Testis (tissue), 3 donors: ENCODE data around the gene FOXC2. TPM values are rescaled to one million over a fixed set of nuclear protein-coding genes. Genes with fewer than 3 reads are reported as not detected.

ENCODE experiments used
- DNase-seq: peaks from one replicate; pipeline ENCODE4 v3.0.0-alpha.2; 2019
- H3K27ac ChIP-seq, 2 donors: fragments of 200-600 bp; sonication (generic); one replicate each; pipeline ENCODE4 v1.5.1; 2019
- H3K27me3 ChIP-seq: fragments of 200-600 bp; sonication (generic); one replicate; pipeline ENCODE4 v1.5.1; 2019
- H3K36me3 ChIP-seq: fragments of 200-600 bp; sonication (generic); one replicate; pipeline ENCODE4 v1.5.1; 2017; ENCODE audit warnings: low read depth; ENCODE audit errors: missing control alignments
- H3K4me1 ChIP-seq: fragments of 200-600 bp; sonication (generic); one replicate; pipeline ENCODE4 v1.5.1; 2019
- H3K4me3 ChIP-seq, 2 donors: fragments of 200-600 bp; sonication (generic); one replicate each; pipeline ENCODE4 v1.5.1; 2017 to 2019
- H3K9me3 ChIP-seq: fragments of 200-600 bp; sonication (generic); one replicate; pipeline ENCODE4 v1.5.1; 2017
- CTCF ChIP-seq, 3 experiments: fragments of 450-650 bp in 2 of 3; fragments of 200-600 bp in 1 of 3; sonication (generic) in 1 of 3; IDR thresholded peaks; one replicate each; pipeline ENCODE4 v1.5.1; 2016 to 2019; ENCODE audit warnings: antibody characterized with exemption in 3 of 3, mild to moderate bottlenecking in 2 of 3, moderate library complexity in 1 of 3
- POLR2A ChIP-seq: fragments of 450-650 bp; IDR thresholded peaks from one replicate; pipeline ENCODE4 v1.6.1; 2017; ENCODE audit warnings: antibody characterized with exemption, mild to moderate bottlenecking, moderate library complexity
- WGBS, 2 donors: methylation state at CpG; one replicate each; pipeline ENCODE4 v1.1.5; 2018; 5-methylcytosine and 5-hydroxymethylcytosine counted together
- intact Hi-C: fragments of 100-400 bp; cut with DNase I; formaldehyde crosslinking; loops from one replicate; pipeline ENCODE4 v1.15.1; 2023; ENCODE audit warnings: low total_unique reads
- polyA plus RNA-seq: library from polyadenylated mRNA; stranded (reverse); fragments of 350-450 nt; fragmentation: Illumina TruSeq; extraction: RNeasy Lipid Tissue Mini Kit (QIAGEN cat#74804); gene quantifications from one replicate; pipeline ENCODE4 v1.2.3, GENCODE V29; 2014; ENCODE audit warnings: low read depth, low replicate concordance; ENCODE audit not compliant: insufficient read depth
- total RNA-seq, 2 donors: library from RNA; depleted of rRNA; stranded (reverse); fragments of >200 nt; gene quantifications; one replicate each; pipeline ENCODE4 v1.2.3, GENCODE V29; 2016

FOXC2 gene
- total and polyA plus RNA-seq, 3 donors from 2014 or later: 3.9 to 11.2 (median 7.6) TPM

- Histone ChIP-seq H3K4me1 (peaks cover 26% of the 10 kb centered on the region), H3K27ac (peak overlapping the region; percentile 84 to 86), H3K36me3 (no peaks in the 10 kb centered on the region), H3K9me3 (no peaks in the 10 kb centered on the region), H3K4me3 (peak overlapping the region; percentile 86 to 89), H3K27me3 (no peaks in the 10 kb centered on the region)
- no peak for DNase-seq
- 11 to 22% methylated on average over 17 of the region's 17 CpGs for WGBS, 2 donors
- intact Hi-C loops: no loop called here
- TF ChIP-seq CTCF (IDR thresholded peaks at IDR 0.05) (no peak), POLR2A (no peak)
Measured at GRCh38 chr16:86555704-86556075, 10.9 kb upstream of the FOXC2 start.

DNA sequence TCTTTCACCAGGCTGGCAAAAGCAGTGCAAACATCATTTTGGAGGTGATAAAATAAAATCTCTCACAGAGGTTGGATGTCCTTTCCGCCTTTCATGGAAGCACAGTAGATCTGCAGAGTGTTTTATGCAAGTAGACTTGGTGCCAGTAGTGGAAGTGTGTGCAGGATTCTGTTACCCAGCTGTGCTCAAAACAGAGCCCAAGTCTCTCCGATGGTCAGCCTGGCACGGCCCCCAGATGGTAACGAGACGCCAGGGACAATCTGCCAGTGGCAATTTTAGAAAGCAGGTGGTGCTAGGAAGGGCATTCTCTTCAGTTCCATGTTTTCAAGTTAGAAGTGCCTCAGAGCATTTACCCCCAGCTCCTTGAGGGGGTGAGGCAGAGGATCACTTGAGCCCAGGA lies 10.1 kb upstream of the FOXC2 start:
- Histone ChIP-seq H3K27me3 (no peaks in the 10 kb centered on the region), H3K9me3 (no peaks in the 10 kb centered on the region), H3K36me3 (no peaks in the 10 kb centered on the region), H3K4me3 (no peak overlapping the region), H3K4me1 (peaks cover 26% of the 10 kb centered on the region), H3K27ac (peak overlapping the region in 1 of 2 donors; percentile 74)
- 34 to 50% methylated on average over 2 to 5 of the region's 5 CpGs for WGBS, 2 donors
- intact Hi-C loops: no loop called here
- DNase-seq: no peak
- TF ChIP-seq CTCF (IDR thresholded peaks at IDR 0.05) (no peak), POLR2A (no peak)

DNA sequence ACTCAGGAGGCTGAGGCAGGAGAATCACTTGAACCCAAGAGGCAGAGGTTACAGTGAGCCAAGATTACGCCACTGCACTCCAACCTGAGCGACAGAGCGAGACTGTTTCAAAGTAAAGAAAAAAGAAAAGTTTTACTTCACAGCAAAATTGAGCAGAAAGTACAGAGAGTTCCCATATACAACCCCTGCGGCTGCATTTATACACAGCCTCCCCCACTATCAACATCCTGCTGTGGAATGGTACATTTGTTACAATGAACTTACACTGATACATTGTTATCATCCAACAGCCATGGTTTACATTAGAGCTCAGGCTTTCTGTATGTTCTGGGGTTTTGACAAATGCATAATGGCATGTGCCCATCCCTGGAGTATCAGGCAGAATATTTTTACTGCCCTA lies 9.0 kb upstream of the FOXC2 start:
- Histone ChIP-seq H3K4me1 (peaks cover 26% of the 10 kb centered on the region), H3K9me3 (no peaks in the 10 kb centered on the region), H3K27me3 (no peaks in the 10 kb centered on the region), H3K27ac (peak overlapping the region; percentile 39 to 74), H3K36me3 (no peaks in the 10 kb centered on the region), H3K4me3 (no peak overlapping the region)
- intact Hi-C loops: no loop called here
- no peak for TF ChIP-seq POLR2A
- no peak for TF ChIP-seq CTCF (IDR thresholded peaks at IDR 0.05)
- 22 to 26% methylated on average over 4 of the region's 4 CpGs for WGBS, 2 donors
- peak; percentile 69 for DNase-seq

GRCh38 chr16:86558355-86559193 lies 8.1 kb upstream of the FOXC2 start:
- WGBS, 2 donors: 74 to 79% methylated on average over 28 of the region's 28 CpGs
- Histone ChIP-seq H3K27ac (peak overlapping the region in 1 of 2 donors; percentile 74), H3K4me3 (no peak overlapping the region), H3K4me1 (peaks cover 26% of the 10 kb centered on the region), H3K9me3 (no peaks in the 10 kb centered on the region), H3K27me3 (no peaks in the 10 kb centered on the region), H3K36me3 (no peaks in the 10 kb centered on the region)
- TF ChIP-seq CTCF (IDR thresholded peaks at IDR 0.05) (no peak), POLR2A (no peak)
- no peak for DNase-seq
- intact Hi-C loops: no loop called here
